GM19351 (cell line): Measurements from ENCODE around the gene GRID1.

Experiments
- ATAC-seq: cut with Tn5 transposase; IDR thresholded peaks from one replicate; pipeline ENCODE4 v1.9.1; 2021; ENCODE audit warnings: mild to moderate bottlenecking, moderate library complexity; ENCODE audit not compliant: unreplicated experiment

The GRID1 gene

GRCh38 chr10:86234541-86235270 lies 131.9 kb downstream of the GRID1 start:
- ATAC-seq = no peak

- ATAC-seq = no peak
Observed at GRCh38 chr10:86234107-86234506, 132.5 kb downstream of the GRID1 start.

- no peak for ATAC-seq
Observed at GRCh38 chr10:86233131-86233530, 133.5 kb downstream of the GRID1 start.

- ATAC-seq = no peak
Observed at GRCh38 chr10:86232644-86233043, 134.0 kb downstream of the GRID1 start.

- no peak for ATAC-seq
Observed at GRCh38 chr10:86231796-86232560, 134.6 kb downstream of the GRID1 start.

GRCh38 chr10:86230557-86231180 lies 135.9 kb downstream of the GRID1 start:
- no peak for ATAC-seq

- no peak for ATAC-seq
Observed at GRCh38 chr10:86229811-86230556, 136.6 kb downstream of the GRID1 start.

GRCh38 chr10:86229376-86229775 lies 137.2 kb downstream of the GRID1 start:
- ATAC-seq = no peak

GRCh38 chr10:86227501-86228258 lies 138.9 kb downstream of the GRID1 start:
- no peak for ATAC-seq

GRCh38 chr10:86226781-86227201 lies 139.8 kb downstream of the GRID1 start:
- no peak for ATAC-seq

- ATAC-seq = no peak
Observed at GRCh38 chr10:86226016-86226415, 140.6 kb downstream of the GRID1 start.

- ATAC-seq = no peak
Observed at GRCh38 chr10:86225103-86225782, 141.4 kb downstream of the GRID1 start.

- no peak for ATAC-seq
Observed at GRCh38 chr10:86224354-86225102, 142.1 kb downstream of the GRID1 start.

GRCh38 chr10:86223256-86223655 lies 143.3 kb downstream of the GRID1 start:
- ATAC-seq = no peak

- no peak for ATAC-seq
Observed at GRCh38 chr10:86222687-86223086, 143.9 kb downstream of the GRID1 start.

GRCh38 chr10:86222336-86222650 lies 144.3 kb downstream of the GRID1 start:
- no peak for ATAC-seq

GRCh38 chr10:86221442-86222335 lies 144.9 kb downstream of the GRID1 start:
- ATAC-seq = no peak

GRCh38 chr10:86220626-86221025 lies 146.0 kb downstream of the GRID1 start:
- no peak for ATAC-seq
